HCT116 (cell line): ENCODE data around the gene CLCN3. TPM values are rescaled to one million over a fixed set of nuclear protein-coding genes. Genes with fewer than 3 reads are reported as not detected.

ENCODE experiments used
- ATAC-seq: fragments of 200-7000 bp; cut with Tn5 transposase; 2 replicates; pipeline ENCODE4 v1.9.1; 2020; ENCODE audit warnings: mild to moderate bottlenecking, moderate library complexity
- BruUV-seq: library from RNA; stranded (reverse); fragments of 400-500 nt; replicated peaks from 2 replicates; lab custom pipeline; 2021; lab: Mats Ljungman, UMichigan
- CTCF ChIA-PET: fragments of 300-600 bp; sonication (Branson Sonifier 250); formaldehyde crosslinking; loops from one replicate; lab custom pipeline; 2021; ENCODE audit warnings: antibody characterized with exemption; lab: Charles Lee
- POLR2A ChIA-PET: fragments of 300-600, 350-600 bp; sonication (Branson Sonifier 250); formaldehyde crosslinking; loops from one replicate; lab custom pipeline; 2021; ENCODE audit warnings: antibody characterized with exemption; lab: Charles Lee
- RAD21 ChIA-PET, 2 experiments: fragments of 300-600 bp; sonication (Branson Sonifier 250); formaldehyde crosslinking; loops; one replicate each; lab custom pipeline; 2023; ENCODE audit warnings: low total read pairs in 2 of 2; ENCODE audit not compliant: uncharacterized antibody in 2 of 2, unreplicated experiment in 2 of 2, low non-redundant PET in 1 of 2; lab: Charles Lee
- DNase-seq: peaks from one replicate; pipeline ENCODE4 v3.0.0-alpha.2; 2010; ENCODE audit warnings: low read depth, low spot score
- H2AFZ ChIP-seq: fragments of 200-600 bp; shearing (Covaris generic), sonication (generic); 2 replicates; pipeline ENCODE4 v1.6.1; 2017; ENCODE audit warnings: low read depth, mixed run types, mixed read lengths, antibody characterized with exemption, low read length; ENCODE audit not compliant: poor library complexity, severe bottlenecking
- H3K27ac ChIP-seq: 2 replicates; pipeline ENCODE4 v1.5.1; 2012; ENCODE audit warnings: low read depth, low read length
- H3K27me3 ChIP-seq: fragments of 200-600 bp; sonication (generic); 2 replicates; pipeline ENCODE4 v1.6.1; 2016; ENCODE audit warnings: mixed run types, low read length, mixed read lengths; ENCODE audit not compliant: insufficient read depth
- H3K36me3 ChIP-seq, 2 experiments: fragments of 200-500 bp in 1 of 2; fragments of 200-600 bp in 1 of 2; sonication (Bioruptor generic) in 1 of 2; sonication (generic) in 1 of 2; 2 replicates each; pipeline versions ENCODE4 v1.5.1 to v1.6.1; 2014 to 2016; ENCODE audit warnings: low read length in 2 of 2, inconsistent platforms in 1 of 2, mixed read lengths in 1 of 2, mixed run types in 1 of 2; ENCODE audit not compliant: insufficient read depth in 2 of 2, control insufficient read depth in 1 of 2
- H3K4me1 ChIP-seq, 2 experiments: fragments of 200-600 bp in 1 of 2; sonication (generic) in 1 of 2; 2 replicates each; pipeline versions ENCODE4 v1.5.1 to v1.6.1; 2012 to 2017; ENCODE audit warnings: low read length in 2 of 2, inconsistent platforms in 1 of 2, mild to moderate bottlenecking in 1 of 2, mixed read lengths in 1 of 2, mixed run types in 1 of 2, moderate library complexity in 1 of 2; ENCODE audit not compliant: insufficient read depth in 2 of 2, control insufficient read depth in 1 of 2
- H3K4me2 ChIP-seq: fragments of 200-600 bp; sonication (generic); 2 replicates; pipeline ENCODE4 v1.6.1; 2017; ENCODE audit warnings: mixed run types, low read length, mixed read lengths
- H3K4me3 ChIP-seq, 2 experiments: fragments of 200-600 bp in 1 of 2; sonication (generic) in 1 of 2; replicated peaks in 1 of 2; 2 replicates each; pipeline ENCODE4 v1.5.1; 2011 to 2016; ENCODE audit warnings: low read length in 2 of 2, control low read depth in 1 of 2, low read depth in 1 of 2, mild to moderate bottlenecking in 1 of 2, mixed read lengths in 1 of 2, mixed run types in 1 of 2
- H3K79me2 ChIP-seq: fragments of 200-600 bp; sonication (generic); 2 replicates; pipeline ENCODE4 v1.6.1; 2017; ENCODE audit warnings: mild to moderate bottlenecking, mixed run types, low read length, moderate library complexity, mixed read lengths; ENCODE audit not compliant: insufficient read depth
- H3K9ac ChIP-seq: fragments of 200-600 bp; sonication (generic); 2 replicates; pipeline ENCODE4 v1.6.1; 2016; ENCODE audit warnings: low read length, mixed read lengths
- H3K9me2 ChIP-seq: fragments of 200-600 bp; sonication (generic), shearing (Covaris generic); 2 replicates; pipeline ENCODE4 v1.6.1; 2017; ENCODE audit warnings: mixed run types, mild to moderate bottlenecking, moderate library complexity; ENCODE audit not compliant: insufficient read depth
- H3K9me3 ChIP-seq, 2 experiments: fragments of 200-500 bp in 1 of 2; fragments of 200-600 bp in 1 of 2; sonication (Bioruptor generic) in 1 of 2; sonication (generic) in 1 of 2; 2 replicates each; pipeline ENCODE4 v1.6.1; 2014 to 2017; ENCODE audit warnings: low read length in 2 of 2, mixed read lengths in 2 of 2, inconsistent platforms in 1 of 2, low read depth in 1 of 2, mild to moderate bottlenecking in 1 of 2, mixed run types in 1 of 2, moderate library complexity in 1 of 2; ENCODE audit not compliant: control insufficient read depth in 1 of 2, insufficient read depth in 1 of 2
- H4K20me1 ChIP-seq: fragments of 200-600 bp; sonication (generic), shearing (Covaris generic); 2 replicates; pipeline ENCODE4 v1.6.1; 2017; ENCODE audit warnings: mixed run types, mild to moderate bottlenecking, moderate library complexity; ENCODE audit not compliant: insufficient read depth
- ELF1 ChIP-seq: IDR thresholded peaks from 2 replicates; pipeline ENCODE4 v1.6.1; 2012; ENCODE audit warnings: low read depth, borderline replicate concordance
- RAD21 ChIP-seq: IDR thresholded peaks from 2 replicates; pipeline ENCODE4 v1.6.1; 2012; ENCODE audit warnings: low read depth, mild to moderate bottlenecking
- YY1 ChIP-seq: IDR thresholded peaks from 2 replicates; pipeline ENCODE4 v1.6.1; 2011; ENCODE audit warnings: low read length, low read depth, moderate library complexity, mild to moderate bottlenecking; ENCODE audit not compliant: insufficient replicate concordance; ENCODE audit errors: extremely low read depth
- intact Hi-C: fragments of 100-400 bp; cut with micrococcal nuclease; formaldehyde crosslinking; loops from 2 replicates; pipeline ENCODE4 v1.10.0; 2022
- total RNA-seq: library from RNA; stranded (reverse); gene quantifications from one replicate; pipeline ENCODE4 v1.2.1, GENCODE V29; 2021; ENCODE audit not compliant: unreplicated experiment
- TF ChIP-seq, protein P1 (sequence below): IDR thresholded peaks from 2 replicates; pipeline ENCODE4 v1.6.1; 2012; ENCODE audit warnings: low read depth
- TF ChIP-seq, protein P2 (sequence below): IDR thresholded peaks from 2 replicates; pipeline ENCODE4 v1.6.1; 2012
- TF ChIP-seq, protein P3 (sequence below), 3 experiments: fragments of 200-600 bp in 1 of 3; sonication (generic) in 1 of 3; IDR thresholded peaks in 2 of 3; conservative IDR thresholded peaks in 1 of 3; 2 replicates each; pipeline ENCODE4 v1.5.1; 2012 to 2017; ENCODE audit warnings: low read depth in 2 of 3, low read length in 2 of 3, antibody characterized with exemption in 1 of 3, borderline replicate concordance in 1 of 3, control low read depth in 1 of 3, mild to moderate bottlenecking in 1 of 3, mixed read lengths in 1 of 3, mixed run types in 1 of 3, moderate library complexity in 1 of 3; ENCODE audit not compliant: insufficient read depth in 1 of 3

CLCN3 gene
- total RNA-seq, 1 experiment from 2014 or later: 60.4 TPM

DNA sequence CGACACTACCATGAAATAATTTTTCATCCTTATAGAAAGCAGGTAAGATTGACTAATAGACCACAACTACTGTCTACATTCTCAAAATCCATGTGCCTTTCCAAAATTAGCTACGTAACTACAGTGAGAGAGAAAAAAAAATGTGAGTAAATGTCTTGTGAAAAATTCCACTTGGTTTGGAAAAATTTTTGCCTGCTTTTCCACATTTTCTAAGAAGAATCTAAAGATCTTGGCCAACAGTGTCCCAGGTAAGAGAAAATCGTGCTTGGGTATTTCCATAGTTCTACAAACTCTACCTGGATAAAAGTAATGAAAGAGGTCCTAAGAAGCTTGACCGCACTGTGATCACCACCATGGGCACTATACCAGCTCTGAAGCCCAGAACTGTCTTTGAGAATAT lies 1.4 kb upstream of the CLCN3 start (continued):
- TF ChIP-seq, protein P1, sequence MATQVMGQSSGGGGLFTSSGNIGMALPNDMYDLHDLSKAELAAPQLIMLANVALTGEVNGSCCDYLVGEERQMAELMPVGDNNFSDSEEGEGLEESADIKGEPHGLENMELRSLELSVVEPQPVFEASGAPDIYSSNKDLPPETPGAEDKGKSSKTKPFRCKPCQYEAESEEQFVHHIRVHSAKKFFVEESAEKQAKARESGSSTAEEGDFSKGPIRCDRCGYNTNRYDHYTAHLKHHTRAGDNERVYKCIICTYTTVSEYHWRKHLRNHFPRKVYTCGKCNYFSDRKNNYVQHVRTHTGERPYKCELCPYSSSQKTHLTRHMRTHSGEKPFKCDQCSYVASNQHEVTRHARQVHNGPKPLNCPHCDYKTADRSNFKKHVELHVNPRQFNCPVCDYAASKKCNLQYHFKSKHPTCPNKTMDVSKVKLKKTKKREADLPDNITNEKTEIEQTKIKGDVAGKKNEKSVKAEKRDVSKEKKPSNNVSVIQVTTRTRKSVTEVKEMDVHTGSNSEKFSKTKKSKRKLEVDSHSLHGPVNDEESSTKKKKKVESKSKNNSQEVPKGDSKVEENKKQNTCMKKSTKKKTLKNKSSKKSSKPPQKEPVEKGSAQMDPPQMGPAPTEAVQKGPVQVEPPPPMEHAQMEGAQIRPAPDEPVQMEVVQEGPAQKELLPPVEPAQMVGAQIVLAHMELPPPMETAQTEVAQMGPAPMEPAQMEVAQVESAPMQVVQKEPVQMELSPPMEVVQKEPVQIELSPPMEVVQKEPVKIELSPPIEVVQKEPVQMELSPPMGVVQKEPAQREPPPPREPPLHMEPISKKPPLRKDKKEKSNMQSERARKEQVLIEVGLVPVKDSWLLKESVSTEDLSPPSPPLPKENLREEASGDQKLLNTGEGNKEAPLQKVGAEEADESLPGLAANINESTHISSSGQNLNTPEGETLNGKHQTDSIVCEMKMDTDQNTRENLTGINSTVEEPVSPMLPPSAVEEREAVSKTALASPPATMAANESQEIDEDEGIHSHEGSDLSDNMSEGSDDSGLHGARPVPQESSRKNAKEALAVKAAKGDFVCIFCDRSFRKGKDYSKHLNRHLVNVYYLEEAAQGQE: no peak
- TF ChIP-seq, protein P2, sequence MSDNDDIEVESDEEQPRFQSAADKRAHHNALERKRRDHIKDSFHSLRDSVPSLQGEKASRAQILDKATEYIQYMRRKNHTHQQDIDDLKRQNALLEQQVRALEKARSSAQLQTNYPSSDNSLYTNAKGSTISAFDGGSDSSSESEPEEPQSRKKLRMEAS: no peak
- TF ChIP-seq RAD21: no peak

DNA sequence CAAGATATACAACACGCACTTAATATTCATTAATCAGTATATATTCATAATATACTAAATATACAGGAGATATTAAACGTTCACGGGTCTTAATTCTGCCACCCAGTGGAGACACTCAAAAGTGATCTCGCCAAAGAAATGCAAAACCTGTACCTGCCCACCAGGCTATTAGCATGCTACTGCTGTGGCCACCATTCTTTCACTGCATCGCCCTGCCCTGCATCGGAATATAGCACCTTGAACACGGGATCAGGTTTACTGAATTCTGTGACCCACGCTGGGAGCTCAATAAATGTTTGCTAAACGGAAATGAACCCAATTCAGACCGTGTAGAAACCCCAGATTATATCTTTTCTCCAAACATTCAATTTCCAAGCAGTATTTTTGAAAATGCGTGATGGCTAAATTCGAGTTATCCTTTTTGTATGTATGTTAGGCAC lies 840 bp upstream of the CLCN3 start:
- Histone ChIP-seq H3K36me3 (no peaks in the 10 kb centered on the region; a peak in 1 of 4 replicates), H3K9ac (peak overlapping the region; percentile 98), H3K9me3 (no peaks in the 10 kb centered on the region), H3K4me1 (peaks cover 10 to 29% of the 10 kb centered on the region in 2 experiments; a peak in 3 of 4 replicates), H4K20me1 (no peaks in the 10 kb centered on the region), H3K4me2 (peak overlapping the region; percentile 99), H3K9me2 (no peaks in the 10 kb centered on the region), H2AFZ (peak overlapping the region; percentile 74), H3K27me3 (no peaks in the 10 kb centered on the region), H3K79me2 (peaks cover 42% of the 10 kb centered on the region), H3K4me3 (peak overlapping the region; percentile 78 to 80), H3K27ac (peak overlapping the region; percentile 74)
- DNase-seq (peak; percentile 71), ATAC-seq (peak; percentile 69)
- TF ChIP-seq, protein P3, sequence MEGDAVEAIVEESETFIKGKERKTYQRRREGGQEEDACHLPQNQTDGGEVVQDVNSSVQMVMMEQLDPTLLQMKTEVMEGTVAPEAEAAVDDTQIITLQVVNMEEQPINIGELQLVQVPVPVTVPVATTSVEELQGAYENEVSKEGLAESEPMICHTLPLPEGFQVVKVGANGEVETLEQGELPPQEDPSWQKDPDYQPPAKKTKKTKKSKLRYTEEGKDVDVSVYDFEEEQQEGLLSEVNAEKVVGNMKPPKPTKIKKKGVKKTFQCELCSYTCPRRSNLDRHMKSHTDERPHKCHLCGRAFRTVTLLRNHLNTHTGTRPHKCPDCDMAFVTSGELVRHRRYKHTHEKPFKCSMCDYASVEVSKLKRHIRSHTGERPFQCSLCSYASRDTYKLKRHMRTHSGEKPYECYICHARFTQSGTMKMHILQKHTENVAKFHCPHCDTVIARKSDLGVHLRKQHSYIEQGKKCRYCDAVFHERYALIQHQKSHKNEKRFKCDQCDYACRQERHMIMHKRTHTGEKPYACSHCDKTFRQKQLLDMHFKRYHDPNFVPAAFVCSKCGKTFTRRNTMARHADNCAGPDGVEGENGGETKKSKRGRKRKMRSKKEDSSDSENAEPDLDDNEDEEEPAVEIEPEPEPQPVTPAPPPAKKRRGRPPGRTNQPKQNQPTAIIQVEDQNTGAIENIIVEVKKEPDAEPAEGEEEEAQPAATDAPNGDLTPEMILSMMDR (IDR thresholded peaks at IDR 0.05 in 2 of 3, conservative IDR thresholded peaks at IDR 0.05 in 1 of 3; ENCODE audit: borderline replicate concordance in 1 of 3, insufficient read depth in 1 of 3, low read depth in 2 of 3, low read length in 2 of 3): peak in 2 of 3 experiments; percentile 51 to 60; a peak in 4 of 6 replicates
- TF ChIP-seq YY1 (peak; percentile 59), ELF1 (no peak)
- CTCF ChIA-PET: interaction anchor here (1.1 kb wide), 1 partner anchor 40 kb away, joined by 7 read pairs; no protein-coding TSS in a partner anchor
- POLR2A ChIA-PET: interaction anchor here (1.2 to 2.2 kb wide), 3 partner anchors 14 to 108 kb away, joined by 4 to 12 read pairs (median 4); no protein-coding TSS in a partner anchor
- TSS peak; percentile 94 for BruUV-seq
- intact Hi-C loops: loop anchor here (10.0 kb wide), 1 partner anchor 105 kb away; no protein-coding TSS in a partner anchor
- RAD21 ChIA-PET: no interaction called here
